Stimulated activated CD4-positive, alpha-beta T cell treated with anti-CD3 and anti-CD28 coated beads, Interleukin-4, amount 100 ng/mL, for 1 hour (primary cell): ENCODE results near the gene OPHN1.

Experiments used
- DNase-seq: peaks from one replicate; pipeline ENCODE4 v3.0.0-alpha.2; 2020

OPHN1 gene

GRCh38 chrX:68234171-68234910, 199.0 kb downstream of the OPHN1 start:
- no peak for DNase-seq

GRCh38 chrX:68232206-68232605, 201.1 kb downstream of the OPHN1 start:
- no peak for DNase-seq

GRCh38 chrX:68209008-68209407, 224.3 kb downstream of the OPHN1 start:
- DNase-seq: no peak

GRCh38 chrX:68204521-68205038, 228.7 kb downstream of the OPHN1 start:
- no peak for DNase-seq

- no peak for DNase-seq
These were observed 229.6 kb downstream of the OPHN1 start for GRCh38 chrX:68203646-68204045.

GRCh38 chrX:68203211-68203610, 230.1 kb downstream of the OPHN1 start:
- DNase-seq: no peak

- no peak for DNase-seq
These were observed 234.0 kb downstream of the OPHN1 start for GRCh38 chrX:68199062-68199848.

- no peak for DNase-seq
These were observed 236.1 kb downstream of the OPHN1 start for GRCh38 chrX:68196939-68197791.

- DNase-seq: no peak
These were observed 237.7 kb downstream of the OPHN1 start for GRCh38 chrX:68195561-68195960.

- no peak for DNase-seq
These were observed 239.5 kb downstream of the OPHN1 start for GRCh38 chrX:68193786-68194185.

GRCh38 chrX:68193234-68193633, 240.1 kb downstream of the OPHN1 start:
- no peak for DNase-seq

GRCh38 chrX:68190799-68191198, 242.5 kb downstream of the OPHN1 start:
- no peak for DNase-seq

GRCh38 chrX:68186552-68187262, 246.6 kb downstream of the OPHN1 start:
- DNase-seq: no peak

- no peak for DNase-seq
These were observed 248.1 kb downstream of the OPHN1 start for GRCh38 chrX:68185161-68185560.

- no peak for DNase-seq
These were observed 249.6 kb downstream of the OPHN1 start for GRCh38 chrX:68183612-68184214.

GRCh38 chrX:68180579-68180978, 252.7 kb downstream of the OPHN1 start:
- DNase-seq: no peak

GRCh38 chrX:68179355-68179754, 253.9 kb downstream of the OPHN1 start:
- no peak for DNase-seq

GRCh38 chrX:68177542-68177941, 255.8 kb downstream of the OPHN1 start:
- DNase-seq: no peak

GRCh38 chrX:68175562-68175961, 257.7 kb downstream of the OPHN1 start:
- no peak for DNase-seq

GRCh38 chrX:68163441-68163840, 269.9 kb downstream of the OPHN1 start:
- no peak for DNase-seq

GRCh38 chrX:68147848-68148247, 285.4 kb downstream of the OPHN1 start:
- no peak for DNase-seq

- no peak for DNase-seq
These were observed 287.2 kb downstream of the OPHN1 start for GRCh38 chrX:68146054-68146453.
